Bronchial epithelial cell (primary cell): ENCODE data around the gene FARP1. TPM values are rescaled to one million over a fixed set of nuclear protein-coding genes. Genes with fewer than 3 reads are reported as not detected.
A peak's percentile ranks its signal among the peaks of the same experiment; 100 is the strongest.

Experiments
- DNase-seq: peaks from one replicate; pipeline ENCODE4 v3.0.0-alpha.2; 2010; ENCODE audit warnings: low read depth
- FAIRE-seq: peaks from 2 replicates; lab custom pipeline; 2011; peaks lifted over from hg19 to GRCh38; lab: Jason Lieb, UNC
- H3K27me3 ChIP-seq: 2 replicates; pipeline ENCODE4 v1.5.1; 2011; ENCODE audit warnings: low read length; ENCODE audit not compliant: control insufficient read depth, insufficient read depth
- H3K36me3 ChIP-seq: 2 replicates; pipeline ENCODE4 v1.5.1; 2011; ENCODE audit warnings: low read length; ENCODE audit not compliant: control insufficient read depth, insufficient read depth
- H3K4me3 ChIP-seq: 2 replicates; pipeline ENCODE4 v1.5.1; 2011; ENCODE audit warnings: mild to moderate bottlenecking, low read depth, low read length, control low read depth
- CTCF ChIP-seq: IDR thresholded peaks from 2 replicates; pipeline ENCODE4 v1.5.1; 2011; ENCODE audit warnings: mild to moderate bottlenecking, moderate library complexity, low read length, control low read depth, inconsistent platforms; ENCODE audit not compliant: insufficient read depth, severe bottlenecking
- total RNA-seq: library from RNA; depleted of rRNA; stranded (reverse); fragments of >200 nt; gene quantifications from 2 replicates; pipeline ENCODE4 v1.2.1, GENCODE V29; 2014

Gene FARP1
- total RNA-seq, result 10.6 and 11.1 TPM in 2 replicates

- DNase-seq (peak; percentile 38), FAIRE-seq (no peak)
- peak within 1 kb of the TSS; percentile 52 for H3K4me3 ChIP-seq
- TF ChIP-seq CTCF, result peak; percentile 27
- H3K36me3 ChIP-seq, result no peaks in the 10 kb centered on the region
- H3K27me3 ChIP-seq, result no peaks in the 10 kb centered on the region
Measured at GRCh38 chr13:98142380-98143156, at the start of gene FARP1. TSS of gene FARP1 (plus strand) at chr13:98143094. CDS start at chr13:98213243, 70,149 bp downstream.

GRCh38 chr13:98094678-98095266, 48.1 kb upstream of the FARP1 start:
- Histone ChIP-seq H3K27me3 (no peaks in the 10 kb centered on the region), H3K36me3 (no peaks in the 10 kb centered on the region), H3K4me3 (no peak overlapping the region)
- DNase-seq (no peak), FAIRE-seq (no peak)
- no peak for TF ChIP-seq CTCF

GRCh38 chr13:98096059-98096458, 46.8 kb upstream of the FARP1 start:
- Histone ChIP-seq H3K27me3 (no peaks in the 10 kb centered on the region), H3K4me3 (no peak overlapping the region), H3K36me3 (no peaks in the 10 kb centered on the region)
- no peak for FAIRE-seq
- no peak for TF ChIP-seq CTCF
- DNase-seq, result no peak

GRCh38 chr13:98097749-98098148, 45.1 kb upstream of the FARP1 start:
- Histone ChIP-seq H3K27me3 (no peaks in the 10 kb centered on the region), H3K4me3 (no peak overlapping the region), H3K36me3 (no peaks in the 10 kb centered on the region)
- FAIRE-seq, result no peak
- TF ChIP-seq CTCF, result no peak
- DNase-seq, result no peak

- Histone ChIP-seq H3K27me3 (no peaks in the 10 kb centered on the region), H3K4me3 (no peak overlapping the region), H3K36me3 (no peaks in the 10 kb centered on the region)
- DNase-seq (no peak), FAIRE-seq (no peak)
- no peak for TF ChIP-seq CTCF
Measured at GRCh38 chr13:98098516-98098915, 44.4 kb upstream of the FARP1 start.
